Kidney (tissue), 14 donors: ENCODE results near the gene HDAC10. TPM values are rescaled to one million over a fixed set of nuclear protein-coding genes. Genes with fewer than 3 reads are reported as not detected.

Experiments used
- DNase-seq, 5 donors: peaks; one replicate each; pipeline ENCODE4 v3.0.0-alpha.2; 2013 to 2020
- FAIRE-seq: peaks from 2 replicates; lab custom pipeline; 2012; peaks lifted over from hg19 to GRCh38; lab: Jason Lieb, UNC
- H3K27ac ChIP-seq, 2 donors: one replicate each; pipeline ENCODE4 v1.7.0; 2013; ENCODE audit warnings: low read depth in 2 of 2, low read length in 2 of 2, inconsistent platforms in 1 of 2
- H3K27me3 ChIP-seq: one replicate; pipeline ENCODE4 v1.7.1; 2013; ENCODE audit warnings: low read length, inconsistent platforms; ENCODE audit not compliant: control insufficient read depth, insufficient read depth
- H3K36me3 ChIP-seq, 3 donors: one replicate each; pipeline versions ENCODE4 v1.7.0 to v1.7.1; 2013; ENCODE audit warnings: low read length in 3 of 3, control low read depth in 1 of 3, inconsistent platforms in 1 of 3; ENCODE audit not compliant: insufficient read depth in 3 of 3, control insufficient read depth in 2 of 3
- H3K4me1 ChIP-seq, 3 donors: one replicate each; pipeline versions ENCODE4 v1.7.0 to v1.7.1; 2013; ENCODE audit warnings: low read length in 3 of 3, inconsistent platforms in 1 of 3, low read depth in 1 of 3; ENCODE audit not compliant: control insufficient read depth in 2 of 3, insufficient read depth in 2 of 3
- H3K4me3 ChIP-seq, 3 donors: one replicate each; pipeline versions ENCODE4 v1.7.0 to v1.8.1; 2013; ENCODE audit warnings: low read length in 3 of 3, control low read depth in 1 of 3, inconsistent platforms in 1 of 3
- H3K9ac ChIP-seq, 3 donors: one replicate each; pipeline versions ENCODE4 v1.7.0 to v1.7.1; 2013; ENCODE audit warnings: low read length in 3 of 3, control low read depth in 1 of 3, inconsistent platforms in 1 of 3
- H3K9me3 ChIP-seq, 3 donors: one replicate each; pipeline versions ENCODE4 v1.7.0 to v1.7.1; 2013; ENCODE audit warnings: low read length in 3 of 3, control low read depth in 1 of 3, inconsistent platforms in 1 of 3; ENCODE audit not compliant: control insufficient read depth in 2 of 3, insufficient read depth in 1 of 3
- CTCF ChIP-seq: IDR thresholded peaks from 3 replicates; pipeline ENCODE4 v1.5.1; 2012; ENCODE audit warnings: mild to moderate bottlenecking, moderate library complexity, borderline replicate concordance; ENCODE audit not compliant: insufficient read depth; ENCODE audit errors: extremely low read depth
- intact Hi-C: fragments of 100-400 bp; cut with DNase I; formaldehyde crosslinking; loops from one replicate; pipeline ENCODE4 v1.11.1; 2022
- polyA plus RNA-seq: library from polyadenylated mRNA; stranded (reverse); fragments of 350-450 nt; fragmentation: Illumina TruSeq; extraction: RNeasy Lipid Tissue Mini Kit (QIAGEN cat#74804); gene quantifications from one replicate; pipeline ENCODE4 v1.2.3, GENCODE V29; 2014; ENCODE audit warnings: low read depth, low replicate concordance; ENCODE audit not compliant: insufficient read depth
- total RNA-seq: library from RNA; stranded (reverse); fragmentation: NEBNext Ultra II Directional; extraction: Animal tissue kit (Norgen Biotek cat#: 25700); gene quantifications from one replicate; pipeline ENCODE4 v1.2.1, GENCODE V29; 2021
- donor health status: control.
- donor health status: control.
- donor health status: control.
- donor health status: control.
- donor health status: control.
- donor health status: DM: yes; HTN: yes; CAD: no.
- donor health status: Normal renal cell carcinoma (clear cell type).

HDAC10 gene
- total and polyA plus RNA-seq, 2 donors from 2014 or later, result 20.4 to 43.8 TPM

GRCh38 chr22:50242406-50242949 lies 8.6 kb downstream of the HDAC10 start:
- Histone ChIP-seq H3K4me3 (peak overlapping the region; percentile 57 to 93 (median 57)), H3K27ac (no peak overlapping the region), H3K9me3 (no peaks in the 10 kb centered on the region), H3K36me3 (peaks cover 0 to 17% (median 0%) of the 10 kb centered on the region in 3 donors), H3K9ac (peak overlapping the region in 2 of 3 donors; percentile 40 to 59), H3K27me3 (no peaks in the 10 kb centered on the region), H3K4me1 (peaks cover 4 to 29% (median 11%) of the 10 kb centered on the region in 3 donors)
- intact Hi-C loops, result no loop called here
- DNase-seq (no peak), FAIRE-seq (no peak)
- no peak for TF ChIP-seq CTCF

- no peaks in the 10 kb centered on the region for H3K27me3 ChIP-seq
- intact Hi-C loops, result no loop called here
- H3K4me3 ChIP-seq, result no peak overlapping the region
- DNase-seq, result no peak
- H3K36me3 ChIP-seq, result peaks cover 0 to 15% (median 4%) of the 10 kb centered on the region in 3 donors
- H3K9me3 ChIP-seq, result no peaks in the 10 kb centered on the region
- H3K4me1 ChIP-seq, result peaks cover 4 to 15% (median 11%) of the 10 kb centered on the region in 3 donors
- H3K9ac ChIP-seq, result no peak overlapping the region
- FAIRE-seq, result no peak
- TF ChIP-seq CTCF, result no peak
- H3K27ac ChIP-seq, result no peak overlapping the region
Observed at GRCh38 chr22:50238755-50239154, 12.3 kb downstream of the HDAC10 start.

- Histone ChIP-seq H3K9me3 (no peaks in the 10 kb centered on the region), H3K27ac (no peak overlapping the region), H3K4me1 (peaks cover 0 to 8% (median 6%) of the 10 kb centered on the region in 3 donors), H3K27me3 (no peaks in the 10 kb centered on the region), H3K36me3 (peaks cover 0 to 15% (median 6%) of the 10 kb centered on the region in 3 donors), H3K9ac (no peak overlapping the region), H3K4me3 (no peak overlapping the region)
- FAIRE-seq, result no peak
- peak in 1 of 5 donors; percentile 55 for DNase-seq
- TF ChIP-seq CTCF, result peak; percentile 30
- intact Hi-C loops, result no loop called here
Observed at GRCh38 chr22:50236731-50237409, 14.2 kb downstream of the HDAC10 start.
